H1 (cell line): ENCODE data around the gene EPHA8. TPM values are rescaled to one million over a fixed set of nuclear protein-coding genes. Genes with fewer than 3 reads are reported as not detected.

Experiments
- CTCF ChIP-seq, 3 experiments: IDR thresholded peaks; 1 replicate in 2 of 3; 2 replicates in 1 of 3; pipeline versions ENCODE4 v1.5.1 to v1.6.1; 2011; ENCODE audit warnings: low read length in 3 of 3, mild to moderate bottlenecking in 3 of 3, inconsistent platforms in 2 of 3, low read depth in 1 of 3, moderate library complexity in 1 of 3; ENCODE audit not compliant: insufficient read depth in 1 of 3; ENCODE audit errors: control extremely low read depth in 1 of 3
- EGR1 ChIP-seq: IDR thresholded peaks from 2 replicates; pipeline ENCODE4 v1.6.1; 2011; ENCODE audit warnings: low read depth, low read length, borderline replicate concordance
- HDAC2 ChIP-seq, 2 experiments: fragments of 300-600 bp in 1 of 2; sonication (generic) in 1 of 2; IDR thresholded peaks; 2 replicates each; pipeline ENCODE4 v1.6.1; 2011 to 2012; ENCODE audit warnings: low read depth in 2 of 2, low read length in 2 of 2, mild to moderate bottlenecking in 2 of 2, moderate library complexity in 2 of 2, borderline replicate concordance in 1 of 2, inconsistent platforms in 1 of 2
- RXRA ChIP-seq: IDR thresholded peaks from 2 replicates; pipeline ENCODE4 v1.6.1; 2011; ENCODE audit warnings: low read depth, mild to moderate bottlenecking, low read length, moderate library complexity; ENCODE audit not compliant: insufficient read depth
- YY1 ChIP-seq: IDR thresholded peaks from 2 replicates; pipeline ENCODE4 v1.6.1; 2011; ENCODE audit warnings: low read depth, mild to moderate bottlenecking, low read length
- polyA plus RNA-seq, 7 experiments: library from polyadenylated mRNA; depleted of rRNA in 3 of 7; stranded (reverse) in 5 of 7; unstranded in 2 of 7; fragments of >200 nt in 5 of 7; fragments of 200-250 nt in 2 of 7; gene quantifications; 1 replicate in 5 of 7; 2 replicates in 1 of 7; 4 replicates in 1 of 7; pipeline versions ENCODE4 v1.2.1 to v1.2.3, GENCODE V29; 2011 to 2013; ENCODE audit warnings: missing spikeins in 2 of 7, mixed read lengths in 2 of 7
- total RNA-seq: library from RNA; stranded (reverse); fragmentation: NEBNext Ultra II Directional; extraction: Animal tissue kit (Norgen Biotek cat#: 25700); gene quantifications from 2 replicates; pipeline ENCODE4 v1.2.1, GENCODE V29; 2021

Gene EPHA8
- total and polyA plus RNA-seq, 2 of the 8 experiments (the other 6 are each of a cell fraction or from before 2014, with no cell fraction given): 4.0 to 8.4 TPM

GRCh38 chr1:22525646-22526045, 37.6 kb upstream of the EPHA8 start (continued):
- TF ChIP-seq HDAC2 (IDR thresholded peaks at IDR 0.05; ENCODE audit: borderline replicate concordance in 1 of 2, low read depth in 2 of 2, low read length in 2 of 2): no peak
- no peak for TF ChIP-seq RXRA
- no peak for TF ChIP-seq CTCF (IDR thresholded peaks at IDR 0.05; ENCODE audit: control extremely low read depth in 1 of 3, insufficient read depth in 1 of 3, low read depth in 1 of 3, low read length in 3 of 3)
- TF ChIP-seq EGR1: no peak
- no peak for TF ChIP-seq YY1
